OCI-LY3 (cell line): ENCODE data around the gene FGD6.

Experiments
- H2AFZ ChIP-seq: fragments of 200-600, 300-600 bp; shearing (Covaris generic); 2 replicates; pipeline ENCODE4 v1.6.0; 2014; ENCODE audit warnings: antibody characterized with exemption, low read depth, low read length
- H3K27ac ChIP-seq: fragments of 200-600, 300-600 bp; sonication (generic); 2 replicates; pipeline ENCODE4 v1.5.1; 2014; ENCODE audit warnings: mild to moderate bottlenecking, low read length, moderate library complexity, mixed read lengths
- H3K27me3 ChIP-seq: fragments of 200-600, 300-600 bp; sonication (generic); 2 replicates; pipeline ENCODE4 v1.6.1; 2014; ENCODE audit warnings: low read depth, low read length, mixed read lengths
- H3K36me3 ChIP-seq: fragments of 200-600, 300-600 bp; sonication (generic); replicated peaks from 2 replicates; pipeline ENCODE3; 2014; ENCODE audit warnings: low read depth, low read length, mixed read lengths
- H3K4me1 ChIP-seq: fragments of 300-600, 200-600 bp; sonication (generic); 2 replicates; pipeline ENCODE4 v1.6.1; 2014; ENCODE audit warnings: low read length, mixed read lengths
- H3K4me2 ChIP-seq: fragments of 200-600, 300-600 bp; sonication (generic); 2 replicates; pipeline ENCODE4 v1.6.1; 2014; ENCODE audit warnings: low read length, mixed read lengths
- H3K4me3 ChIP-seq: fragments of 300-600, 200-600 bp; sonication (generic); 2 replicates; pipeline ENCODE4 v1.5.1; 2014; ENCODE audit warnings: antibody characterized with exemption, mild to moderate bottlenecking, low read length, moderate library complexity
- H3K79me2 ChIP-seq: fragments of 300-600, 200-600 bp; shearing (Covaris generic); 2 replicates; pipeline ENCODE4 v1.6.1; 2014; ENCODE audit warnings: mild to moderate bottlenecking, low read length, mixed read lengths
- H3K9ac ChIP-seq: fragments of 300-600, 200-600 bp; shearing (Covaris generic); 2 replicates; pipeline ENCODE4 v1.6.0; 2014; ENCODE audit warnings: mild to moderate bottlenecking, low read length, moderate library complexity
- H3K9me3 ChIP-seq: fragments of 200-600, 300-600 bp; shearing (Covaris generic); 2 replicates; pipeline ENCODE4 v1.6.1; 2014; ENCODE audit warnings: low read length, mixed read lengths; ENCODE audit not compliant: insufficient read depth
- H4K20me1 ChIP-seq: fragments of 200-600, 300-600 bp; sonication (generic); 2 replicates; pipeline ENCODE4 v1.6.1; 2016; ENCODE audit warnings: low read length, mixed read lengths; ENCODE audit not compliant: insufficient read depth
- EZH2phosphoT487 ChIP-seq: fragments of 200-600 bp; shearing (Covaris generic); IDR thresholded peaks from 2 replicates; pipeline ENCODE4 v1.6.1; 2018; ENCODE audit warnings: antibody characterized with exemption, mixed run types, low read depth
- TF ChIP-seq, protein P1 (sequence below): fragments of 200-600, 300-600 bp; sonication (generic); IDR thresholded peaks from 2 replicates; pipeline ENCODE4 v1.5.1; 2014; ENCODE audit warnings: antibody characterized with exemption, low read length, low read depth

FGD6 gene

GRCh38 chr12:95131589-95132340 lies 85.5 kb downstream of the FGD6 start:
- no peaks in the 10 kb centered on the region for H3K9me3 ChIP-seq
- no peaks in the 10 kb centered on the region for H3K36me3 ChIP-seq
- H3K27me3 ChIP-seq, result no peaks in the 10 kb centered on the region
- H3K4me3 ChIP-seq, result no peak overlapping the region
- TF ChIP-seq, protein P1, sequence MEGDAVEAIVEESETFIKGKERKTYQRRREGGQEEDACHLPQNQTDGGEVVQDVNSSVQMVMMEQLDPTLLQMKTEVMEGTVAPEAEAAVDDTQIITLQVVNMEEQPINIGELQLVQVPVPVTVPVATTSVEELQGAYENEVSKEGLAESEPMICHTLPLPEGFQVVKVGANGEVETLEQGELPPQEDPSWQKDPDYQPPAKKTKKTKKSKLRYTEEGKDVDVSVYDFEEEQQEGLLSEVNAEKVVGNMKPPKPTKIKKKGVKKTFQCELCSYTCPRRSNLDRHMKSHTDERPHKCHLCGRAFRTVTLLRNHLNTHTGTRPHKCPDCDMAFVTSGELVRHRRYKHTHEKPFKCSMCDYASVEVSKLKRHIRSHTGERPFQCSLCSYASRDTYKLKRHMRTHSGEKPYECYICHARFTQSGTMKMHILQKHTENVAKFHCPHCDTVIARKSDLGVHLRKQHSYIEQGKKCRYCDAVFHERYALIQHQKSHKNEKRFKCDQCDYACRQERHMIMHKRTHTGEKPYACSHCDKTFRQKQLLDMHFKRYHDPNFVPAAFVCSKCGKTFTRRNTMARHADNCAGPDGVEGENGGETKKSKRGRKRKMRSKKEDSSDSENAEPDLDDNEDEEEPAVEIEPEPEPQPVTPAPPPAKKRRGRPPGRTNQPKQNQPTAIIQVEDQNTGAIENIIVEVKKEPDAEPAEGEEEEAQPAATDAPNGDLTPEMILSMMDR, result no peak
- TF ChIP-seq EZH2phosphoT487, result no peak
- no peak overlapping the region for H3K9ac ChIP-seq
- no peak overlapping the region for H3K27ac ChIP-seq
- H3K79me2 ChIP-seq, result no peaks in the 10 kb centered on the region
- no peak overlapping the region for H2AFZ ChIP-seq
- H3K4me2 ChIP-seq, result no peak overlapping the region
- H4K20me1 ChIP-seq, result no peaks in the 10 kb centered on the region
- H3K4me1 ChIP-seq, result no peaks in the 10 kb centered on the region

GRCh38 chr12:95130096-95130495 lies 87.2 kb downstream of the FGD6 start:
- Histone ChIP-seq H3K36me3 (no peaks in the 10 kb centered on the region), H4K20me1 (no peaks in the 10 kb centered on the region), H3K79me2 (no peaks in the 10 kb centered on the region), H3K4me1 (no peaks in the 10 kb centered on the region), H3K4me2 (no peak overlapping the region), H3K27ac (no peak overlapping the region), H3K9me3 (no peaks in the 10 kb centered on the region), H3K27me3 (no peaks in the 10 kb centered on the region), H3K9ac (no peak overlapping the region), H3K4me3 (no peak overlapping the region), H2AFZ (no peak overlapping the region)
- TF ChIP-seq, protein P1, result no peak
- no peak for TF ChIP-seq EZH2phosphoT487

DNA sequence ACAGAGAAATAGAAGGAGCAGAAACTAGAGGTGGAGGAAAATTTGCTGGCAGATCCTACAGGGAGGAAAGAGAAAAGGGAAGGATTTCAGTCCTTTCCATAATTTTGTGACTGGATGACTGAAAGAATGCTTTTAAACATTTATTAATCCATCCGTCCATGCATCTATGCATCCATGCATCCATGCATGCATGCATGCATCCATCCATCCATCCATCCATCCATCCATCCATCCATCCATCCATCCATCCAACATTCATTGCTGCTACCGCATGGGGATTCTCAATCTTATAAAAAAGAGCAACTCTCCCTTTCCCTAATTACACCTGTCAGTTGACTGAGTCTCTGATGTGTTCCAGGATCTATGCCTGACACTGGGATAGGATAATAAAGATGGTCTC lies 88.2 kb downstream of the FGD6 start:
- Histone ChIP-seq H3K27ac (no peak overlapping the region), H3K79me2 (no peaks in the 10 kb centered on the region), H3K27me3 (no peaks in the 10 kb centered on the region), H3K4me2 (no peak overlapping the region), H3K36me3 (no peaks in the 10 kb centered on the region), H3K4me3 (no peak overlapping the region), H3K9ac (no peak overlapping the region), H2AFZ (no peak overlapping the region), H3K4me1 (no peaks in the 10 kb centered on the region), H3K9me3 (no peaks in the 10 kb centered on the region), H4K20me1 (no peaks in the 10 kb centered on the region)
- TF ChIP-seq, protein P1, result no peak
- TF ChIP-seq EZH2phosphoT487, result no peak

DNA sequence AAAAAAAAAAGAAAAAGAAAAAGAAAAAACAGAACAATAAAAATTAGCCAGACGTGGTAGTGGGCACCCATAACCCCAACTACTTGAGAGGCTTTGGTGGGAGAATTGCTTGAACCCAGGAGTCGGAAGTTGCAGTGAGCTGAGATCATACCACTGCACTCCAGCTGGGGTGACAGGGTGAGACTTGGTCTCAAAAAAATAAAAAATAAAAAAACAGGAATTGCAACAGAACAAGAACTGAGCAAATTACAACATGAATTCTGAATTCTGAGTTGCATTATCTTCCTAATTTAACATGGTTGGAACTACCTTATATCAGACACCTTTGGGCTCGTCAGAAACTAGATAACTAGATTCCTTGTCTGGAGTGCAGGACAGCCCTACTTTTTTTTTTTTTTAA lies 90.5 kb downstream of the FGD6 start:
- Histone ChIP-seq H3K4me3 (no peak overlapping the region), H3K9me3 (no peaks in the 10 kb centered on the region), H3K79me2 (no peaks in the 10 kb centered on the region), H3K36me3 (no peaks in the 10 kb centered on the region), H3K27ac (no peak overlapping the region), H3K4me1 (no peaks in the 10 kb centered on the region), H4K20me1 (no peaks in the 10 kb centered on the region), H3K4me2 (no peak overlapping the region), H2AFZ (no peak overlapping the region), H3K9ac (no peak overlapping the region), H3K27me3 (no peaks in the 10 kb centered on the region)
- TF ChIP-seq, protein P1, result no peak
- no peak for TF ChIP-seq EZH2phosphoT487
